ENCODE data around the gene REPS2. TPM values are rescaled to one million over a fixed set of nuclear protein-coding genes. Genes with fewer than 3 reads are reported as not detected.
"Not testable (repeated sequence)": the region's sequence is repeated elsewhere in the genome, so short reads cannot be mapped to it uniquely, and the experiment has no call there.

The REPS2 gene
- polyA plus RNA-seq, 6 donors from 2014 or later, result 1.2 to 3.2 (median 2.2) TPM; not detected in 1

DNA sequence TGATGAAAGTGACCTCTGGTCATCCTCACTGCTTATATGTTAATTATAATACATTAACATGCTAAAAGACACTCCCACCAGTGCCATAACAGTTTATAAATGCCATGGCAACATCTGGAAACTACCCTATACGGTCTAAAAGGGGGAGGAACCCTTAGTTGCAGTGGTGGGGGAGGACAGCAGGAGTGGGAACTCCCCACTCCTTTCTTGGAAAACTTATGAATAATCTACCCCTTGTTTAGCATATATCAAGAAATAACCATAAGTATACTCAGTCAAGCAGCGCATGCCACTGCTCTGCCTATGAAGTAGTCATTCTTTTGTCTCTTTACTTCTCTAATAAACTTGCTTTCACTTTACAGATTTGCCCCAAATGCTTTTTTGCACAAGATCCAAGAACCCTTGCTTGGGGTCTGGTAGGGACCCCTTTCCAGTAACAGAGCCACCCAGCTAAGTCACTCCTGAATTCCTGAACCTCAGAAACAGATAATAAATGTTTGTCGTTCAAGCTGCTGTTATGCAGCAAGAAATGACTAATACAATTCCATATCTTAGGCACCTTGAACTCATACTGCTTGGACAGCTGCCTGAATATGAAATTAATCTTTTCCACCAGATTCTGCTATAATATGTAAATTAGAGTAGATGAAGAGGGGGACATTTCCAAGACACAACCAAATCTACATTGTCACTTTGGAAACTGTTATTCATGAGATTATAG, 14.4 kb upstream of the REPS2 start:
- no peak for ATAC-seq (ENCODE audit: low read depth in 2 of 2)
- no peak overlapping the region for H3K4me3 Mint-ChIP-seq

GRCh38 chrX:16934185-16934584, 12.3 kb upstream of the REPS2 start:
- Mint-ChIP-seq H3K27me3 (peaks cover 0 to 21% (median 0%) of the 10 kb centered on the region in 3 donors), H3K9me3 (peaks cover 0 to 22% (median 4%) of the 10 kb centered on the region in 7 donors), H3K4me1 (no peaks in the 10 kb centered on the region), H3K27ac (no peak overlapping the region), H3K4me3 (no peak overlapping the region), H3K36me3 (peaks cover 0 to 8% of the 10 kb centered on the region in 2 donors)
- ATAC-seq (ENCODE audit: low read depth in 2 of 2), result no peak
- no peak for DNase-seq

More for the DNA sequence above, 14.4 kb upstream of the REPS2 start:
- no peak for DNase-seq
- peaks cover 0 to 25% (median 0%) of the 10 kb centered on the region in 3 donors for H3K27me3 Mint-ChIP-seq
- no peak overlapping the region for H3K27ac Mint-ChIP-seq
- peaks cover 0 to 6% (median 1%) of the 10 kb centered on the region in 7 donors for H3K9me3 Mint-ChIP-seq
- peaks cover 0 to 8% of the 10 kb centered on the region in 2 donors for H3K36me3 Mint-ChIP-seq
- H3K4me1 Mint-ChIP-seq, result no peaks in the 10 kb centered on the region

- Mint-ChIP-seq H3K9me3 (peaks cover 0 to 11% (median 3%) of the 10 kb centered on the region in 7 donors), H3K4me1 (peaks cover 0 to 6% (median 3%) of the 10 kb centered on the region in 3 donors), H3K27ac (peak overlapping the region in 3 of 6 donors; percentile 66 to 70 (median 68)), H3K36me3 (no peaks in the 10 kb centered on the region), H3K27me3 (no peaks in the 10 kb centered on the region), H3K4me3 (peak overlapping the region; percentile 82 to 93 (median 90))
- peak; percentile 9 for DNase-seq
- ATAC-seq (ENCODE audit: low read depth in 2 of 2), result peak; percentile 13 to 23
Measured at GRCh38 chrX:16946971-16947562, 609 bp downstream of the REPS2 start.

DNA sequence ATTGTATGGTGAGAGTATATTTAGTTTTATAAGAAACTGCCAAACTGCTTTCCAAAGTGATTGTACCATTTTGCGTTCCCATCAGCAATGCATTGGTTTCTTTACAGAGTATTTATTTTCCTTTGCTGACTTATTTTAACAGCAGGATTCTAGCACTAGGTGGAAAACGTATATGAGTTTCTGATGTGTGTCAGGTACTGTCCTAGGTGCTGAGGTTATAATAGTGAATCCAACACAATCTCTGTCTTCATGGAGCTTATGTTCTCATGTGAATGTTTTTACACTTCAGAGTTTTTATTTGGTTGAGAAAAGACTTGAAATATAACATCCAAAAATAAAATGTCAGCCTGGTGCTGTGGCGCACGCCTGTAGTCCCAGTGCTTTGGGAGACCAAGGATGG, 4.0 kb downstream of the REPS2 start:
- no peak overlapping the region for H3K4me3 Mint-ChIP-seq
- ATAC-seq (ENCODE audit: low read depth in 2 of 2), result no peak
- peaks cover 0 to 6% (median 0%) of the 10 kb centered on the region in 7 donors for H3K9me3 Mint-ChIP-seq
- no peak overlapping the region for H3K27ac Mint-ChIP-seq
- peaks cover 3 to 10% (median 10%) of the 10 kb centered on the region in 3 donors for H3K4me1 Mint-ChIP-seq
- H3K27me3 Mint-ChIP-seq, result no peaks in the 10 kb centered on the region
- no peak for DNase-seq
- H3K36me3 Mint-ChIP-seq, result no peaks in the 10 kb centered on the region

DNA sequence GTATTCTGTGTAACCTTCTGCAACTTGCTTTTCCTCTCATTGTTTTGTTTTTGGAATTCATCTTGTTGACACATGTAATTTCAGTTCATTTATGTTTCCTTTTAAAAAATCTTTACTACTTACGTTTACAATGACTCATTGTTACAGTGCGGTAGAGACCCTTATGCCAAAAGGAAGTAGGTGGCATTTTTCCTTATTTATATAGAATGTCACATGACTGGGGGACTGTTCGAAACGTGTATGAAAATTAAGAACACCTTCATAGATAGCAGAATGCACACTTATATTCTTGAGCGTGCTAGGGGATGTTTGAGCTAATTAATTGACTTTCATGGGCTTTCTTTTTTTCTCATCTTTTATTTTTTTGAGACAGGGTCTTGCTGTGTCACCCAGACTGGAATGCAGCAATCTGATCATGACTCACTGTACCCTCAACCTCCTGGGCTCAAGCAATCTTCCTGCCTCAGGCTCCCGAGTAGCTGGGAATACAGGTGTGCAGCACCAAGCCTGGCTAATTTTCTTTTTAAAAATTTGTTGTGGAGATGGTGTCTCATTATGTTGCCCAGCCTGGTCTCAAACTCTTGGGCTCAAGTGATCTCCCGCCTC, 7.3 kb downstream of the REPS2 start:
- H3K4me1 Mint-ChIP-seq, result peaks cover 4 to 20% (median 17%) of the 10 kb centered on the region in 3 donors
- peak overlapping the region in 1 of 6 donors; percentile 23 for H3K27ac Mint-ChIP-seq
- H3K4me3 Mint-ChIP-seq, result peak overlapping the region in 1 of 8 donors; percentile 40
- no peaks in the 10 kb centered on the region for H3K36me3 Mint-ChIP-seq
- no peak for ATAC-seq (ENCODE audit: low read depth in 2 of 2)
- H3K27me3 Mint-ChIP-seq, result peaks cover 0 to 12% (median 0%) of the 10 kb centered on the region in 3 donors
- DNase-seq, result no peak
- no peaks in the 10 kb centered on the region for H3K9me3 Mint-ChIP-seq

DNA sequence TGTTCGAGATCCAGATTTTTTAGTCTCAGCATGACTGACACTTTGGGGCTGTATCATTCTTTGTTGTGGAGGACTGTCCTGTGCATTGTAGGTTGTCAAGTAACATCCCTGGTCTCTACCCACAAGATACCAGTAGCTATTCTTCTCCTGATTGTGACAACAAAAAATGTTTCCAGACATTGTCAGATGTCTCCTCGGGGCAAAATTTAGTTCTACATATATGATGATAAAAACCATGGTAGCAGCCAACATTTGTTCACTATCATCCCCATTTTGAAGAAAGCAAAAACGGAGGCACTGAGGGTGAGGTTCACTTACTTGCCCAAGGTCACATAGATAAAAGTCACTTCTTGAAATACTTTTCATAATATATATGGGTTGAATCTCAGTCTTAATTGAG, 11.3 kb downstream of the REPS2 start:
- Mint-ChIP-seq H3K9me3 (no peaks in the 10 kb centered on the region), H3K36me3 (no peaks in the 10 kb centered on the region), H3K4me3 (no peak overlapping the region), H3K27ac (no peak overlapping the region), H3K4me1 (peaks cover 4 to 20% (median 18%) of the 10 kb centered on the region in 3 donors), H3K27me3 (peaks cover 0 to 15% (median 0%) of the 10 kb centered on the region in 3 donors)
- DNase-seq (no peak), ATAC-seq (ENCODE audit: low read depth in 2 of 2) (no peak)

- Mint-ChIP-seq H3K4me1 (peaks cover 4 to 20% (median 18%) of the 10 kb centered on the region in 3 donors), H3K36me3 (no peaks in the 10 kb centered on the region), H3K9me3 (no peaks in the 10 kb centered on the region), H3K4me3 (no peak overlapping the region), H3K27me3 (peaks cover 0 to 15% (median 0%) of the 10 kb centered on the region in 3 donors), H3K27ac (no peak overlapping the region)
- ATAC-seq (ENCODE audit: low read depth in 2 of 2), result no peak
- no peak for DNase-seq
Measured at GRCh38 chrX:16958356-16958755, 11.9 kb downstream of the REPS2 start.

GRCh38 chrX:16962661-16963060, 16.2 kb downstream of the REPS2 start:
- H3K36me3 Mint-ChIP-seq; ATAC-seq (ENCODE audit: low read depth in 2 of 2); DNase-seq; H3K9me3 Mint-ChIP-seq; H3K27ac Mint-ChIP-seq; H3K4me3 Mint-ChIP-seq; H3K4me1 Mint-ChIP-seq: not testable (repeated sequence)
- peaks cover 0 to 14% (median 0%) of the 10 kb centered on the region in 3 donors for H3K27me3 Mint-ChIP-seq

DNA sequence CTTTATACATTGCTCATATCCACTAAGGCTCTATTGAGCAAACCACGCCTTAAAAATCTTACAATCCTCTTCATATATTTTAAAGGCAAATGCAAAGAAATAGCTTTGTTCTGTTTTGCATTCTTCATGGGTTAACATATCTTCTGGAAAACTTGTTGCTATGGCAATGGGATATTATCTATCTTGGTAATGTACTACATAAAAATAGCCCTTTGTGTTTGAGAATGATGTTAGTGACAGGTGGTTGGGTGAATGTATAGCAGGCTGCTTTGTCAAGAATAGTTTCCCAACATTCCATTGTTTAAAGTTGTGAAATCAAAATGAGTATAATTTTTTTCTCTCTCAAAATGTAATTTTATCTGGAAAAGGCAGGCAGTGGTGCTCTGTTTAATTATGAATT, 16.8 kb downstream of the REPS2 start:
- no peak overlapping the region for H3K27ac Mint-ChIP-seq
- no peak overlapping the region for H3K4me3 Mint-ChIP-seq
- ATAC-seq (ENCODE audit: low read depth in 2 of 2) (no peak), DNase-seq (no peak)
- peaks cover 0 to 5% (median 0%) of the 10 kb centered on the region in 3 donors for H3K4me1 Mint-ChIP-seq
- H3K36me3 Mint-ChIP-seq, result no peaks in the 10 kb centered on the region
- no peaks in the 10 kb centered on the region for H3K9me3 Mint-ChIP-seq
- H3K27me3 Mint-ChIP-seq, result peaks cover 0 to 8% (median 0%) of the 10 kb centered on the region in 3 donors

DNA sequence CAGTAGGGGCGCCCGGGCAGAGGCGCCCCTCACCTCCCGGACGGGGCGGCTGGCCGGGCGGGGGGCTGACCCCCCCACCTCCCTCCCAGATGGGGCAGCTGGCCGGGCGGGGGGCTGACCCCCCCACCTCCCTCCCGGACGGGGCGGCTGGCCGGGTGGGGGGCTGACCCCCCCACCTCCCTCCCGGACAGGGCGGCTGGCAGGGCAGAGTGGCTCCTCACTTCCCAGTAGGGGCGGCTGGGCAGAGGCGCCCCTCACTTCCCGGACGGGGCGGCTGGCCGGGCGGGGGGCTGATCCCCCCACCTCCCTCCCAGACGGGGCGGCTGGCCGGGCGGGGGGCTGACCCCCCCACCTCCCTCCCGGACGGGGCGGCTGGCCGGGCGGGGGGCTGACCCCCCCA, 18.5 kb downstream of the REPS2 start:
- not testable (repeated sequence) for H3K4me3 Mint-ChIP-seq; H3K36me3 Mint-ChIP-seq; ATAC-seq (ENCODE audit: low read depth in 2 of 2); H3K27ac Mint-ChIP-seq; H3K9me3 Mint-ChIP-seq; H3K27me3 Mint-ChIP-seq; H3K4me1 Mint-ChIP-seq; DNase-seq

GRCh38 chrX:16966752-16967448, 20.4 kb downstream of the REPS2 start:
- Mint-ChIP-seq H3K4me3 (no peak overlapping the region), H3K27ac (no peak overlapping the region), H3K36me3 (no peaks in the 10 kb centered on the region), H3K9me3 (peaks cover 0 to 4% (median 0%) of the 10 kb centered on the region in 7 donors), H3K27me3 (no peaks in the 10 kb centered on the region), H3K4me1 (peaks cover 0 to 11% (median 1%) of the 10 kb centered on the region in 3 donors)
- no peak for ATAC-seq (ENCODE audit: low read depth in 2 of 2)
- no peak for DNase-seq

- peaks cover 0 to 12% (median 1%) of the 10 kb centered on the region in 3 donors for H3K4me1 Mint-ChIP-seq
- not testable (repeated sequence) for ATAC-seq (ENCODE audit: low read depth in 2 of 2); H3K9me3 Mint-ChIP-seq; H3K27ac Mint-ChIP-seq; H3K27me3 Mint-ChIP-seq; H3K36me3 Mint-ChIP-seq; H3K4me3 Mint-ChIP-seq; DNase-seq
Measured at GRCh38 chrX:16968753-16969152, 22.3 kb downstream of the REPS2 start.

DNA sequence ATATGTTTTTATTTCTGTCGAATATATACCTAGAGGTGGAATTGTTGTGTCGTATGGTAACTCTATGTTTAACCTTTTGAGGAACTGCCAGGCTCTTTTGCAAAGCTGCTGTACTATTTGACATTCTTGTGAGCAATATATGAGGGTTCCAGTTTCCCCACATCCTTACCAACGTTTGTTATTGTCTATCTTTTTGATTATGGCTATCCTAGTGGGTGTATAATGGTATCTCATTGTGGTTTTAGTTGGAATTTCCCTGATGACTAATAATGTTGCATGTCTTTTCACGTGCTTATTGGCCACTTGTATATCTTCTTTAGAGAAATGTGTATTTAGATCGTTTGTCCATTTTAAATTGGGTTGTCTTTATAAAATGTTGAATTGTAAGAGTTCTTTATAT, 24.5 kb downstream of the REPS2 start:
- Mint-ChIP-seq H3K27ac (no peak overlapping the region), H3K4me1 (peaks cover 0 to 17% (median 1%) of the 10 kb centered on the region in 3 donors), H3K27me3 (no peaks in the 10 kb centered on the region), H3K36me3 (no peaks in the 10 kb centered on the region), H3K9me3 (peaks cover 0 to 5% (median 2%) of the 10 kb centered on the region in 7 donors), H3K4me3 (no peak overlapping the region)
- ATAC-seq (ENCODE audit: low read depth in 2 of 2), result peak; percentile 23 to 43
- no peak for DNase-seq
